Activated CD8-positive, alpha-beta T cell treated with anti-CD3 and anti-CD28 coated beads, Interleukin-2, amount 10 ng/mL, durations not matched to agents 7 days and 5 days (primary cell): Measurements from ENCODE around the gene NTSR1. TPM values are rescaled to one million over a fixed set of nuclear protein-coding genes. Genes with fewer than 3 reads are reported as not detected.

ENCODE experiments used
- ATAC-seq: fragments of 150-1000 bp; cut with Tn5 transposase; one replicate; pipeline ENCODE4 v1.10.0; 2021; ENCODE audit warnings: moderate library complexity
- CTCF ChIA-PET: fragments of 350-600 bp; sonication (Branson Sonifier 250); formaldehyde crosslinking; loops from one replicate; lab custom pipeline; 2021; ENCODE audit warnings: antibody characterized with exemption; lab: Charles Lee
- POLR2A ChIA-PET: fragments of 350-600 bp; sonication (Branson Sonifier 250); formaldehyde crosslinking; loops from one replicate; lab custom pipeline; 2021; ENCODE audit warnings: antibody characterized with exemption; lab: Charles Lee
- DNase-seq: peaks from one replicate; pipeline ENCODE4 v3.0.0-alpha.2; 2020
- H3K27ac Mint-ChIP-seq: one replicate; pipeline ENCODE4 v1.8.0; 2021; ENCODE audit warnings: mild to moderate bottlenecking, mixed read lengths
- H3K27me3 Mint-ChIP-seq: one replicate; pipeline ENCODE4 v1.8.0; 2021; ENCODE audit warnings: low read depth, mixed read lengths
- H3K36me3 Mint-ChIP-seq: one replicate; pipeline ENCODE4 v1.8.0; 2021; ENCODE audit warnings: low read depth, mixed read lengths
- H3K4me1 Mint-ChIP-seq: one replicate; pipeline ENCODE4 v1.8.0; 2021; ENCODE audit warnings: low read depth, mixed read lengths
- H3K4me3 Mint-ChIP-seq: one replicate; pipeline ENCODE4 v1.8.0; 2021; ENCODE audit warnings: mild to moderate bottlenecking, mixed read lengths
- H3K9me3 Mint-ChIP-seq: one replicate; pipeline ENCODE4 v1.8.0; 2022; ENCODE audit warnings: mixed read lengths; ENCODE audit not compliant: insufficient read depth
- total RNA-seq, 2 experiments: library from RNA; stranded (reverse); gene quantifications; one replicate each; pipeline ENCODE4 v1.2.3, GENCODE V29; 2021

Gene NTSR1
- total RNA-seq, 2 experiments from 2014 or later, result 0.13 to 0.21 TPM

- Mint-ChIP-seq H3K4me3 (no peak overlapping the region), H3K36me3 (no peaks in the 10 kb centered on the region), H3K9me3 (no peaks in the 10 kb centered on the region), H3K27ac (no peak overlapping the region), H3K27me3 (peaks cover 29% of the 10 kb centered on the region), H3K4me1 (peaks cover 19% of the 10 kb centered on the region)
- ChIA-PET CTCF (no interaction called here), POLR2A (no interaction called here)
- ATAC-seq (no peak), DNase-seq (no peak)
Observed at GRCh38 chr20:62714006-62714405, 5.4 kb downstream of the NTSR1 start.

GRCh38 chr20:62714799-62715198, 6.2 kb downstream of the NTSR1 start:
- no peaks in the 10 kb centered on the region for H3K9me3 Mint-ChIP-seq
- DNase-seq (no peak), ATAC-seq (no peak)
- no peak overlapping the region for H3K4me3 Mint-ChIP-seq
- ChIA-PET POLR2A (no interaction called here), CTCF (interaction anchor here (2.0 kb wide), 1 partner anchor 93 kb away, joined by 6 read pairs; no protein-coding TSS in a partner anchor)
- peaks cover 26% of the 10 kb centered on the region for H3K27me3 Mint-ChIP-seq
- peaks cover 19% of the 10 kb centered on the region for H3K4me1 Mint-ChIP-seq
- H3K36me3 Mint-ChIP-seq, result no peaks in the 10 kb centered on the region
- peak overlapping the region; percentile 26 for H3K27ac Mint-ChIP-seq

GRCh38 chr20:62715201-62715600, 6.6 kb downstream of the NTSR1 start:
- Mint-ChIP-seq H3K36me3 (no peaks in the 10 kb centered on the region), H3K4me1 (peaks cover 19% of the 10 kb centered on the region), H3K9me3 (peaks cover under 1% of the 10 kb centered on the region), H3K27me3 (peaks cover 24% of the 10 kb centered on the region), H3K27ac (peak overlapping the region; percentile 26), H3K4me3 (no peak overlapping the region)
- ChIA-PET CTCF (interaction anchor here (1.5 to 2.0 kb wide), 2 partner anchors 79 to 93 kb away, joined by 4 to 6 read pairs; no protein-coding TSS in a partner anchor), POLR2A (no interaction called here)
- ATAC-seq (no peak), DNase-seq (no peak)

- peak overlapping the region; percentile 36 for H3K4me3 Mint-ChIP-seq
Observed at GRCh38 chr20:62716198-62716940, 7.7 kb downstream of the NTSR1 start.

GRCh38 chr20:62716941-62717310, 8.3 kb downstream of the NTSR1 start:
- DNase-seq (no peak), ATAC-seq (no peak)
- peaks cover 27% of the 10 kb centered on the region for H3K27me3 Mint-ChIP-seq
- CTCF ChIA-PET, result interaction anchor here (1.4 to 2.0 kb wide), 3 partner anchors 75 to 91 kb away, joined by 3 to 6 read pairs (median 4); no protein-coding TSS in a partner anchor
- peaks cover 14% of the 10 kb centered on the region for H3K9me3 Mint-ChIP-seq
- POLR2A ChIA-PET, result interaction anchor here (0.9 kb wide), 1 partner anchor 14 kb away, joined by 3 read pairs; no protein-coding TSS in a partner anchor
- H3K27ac Mint-ChIP-seq, result peak overlapping the region; percentile 69
- H3K4me1 Mint-ChIP-seq, result peaks cover 25% of the 10 kb centered on the region
- peaks cover 5% of the 10 kb centered on the region for H3K36me3 Mint-ChIP-seq
- H3K4me3 Mint-ChIP-seq, result no peak overlapping the region

More at GRCh38 chr20:62716198-62716940, 7.7 kb downstream of the NTSR1 start:
- ChIA-PET CTCF (interaction anchor here (1.4 to 2.0 kb wide), 3 partner anchors 76 to 92 kb away, joined by 3 to 6 read pairs (median 4); no protein-coding TSS in a partner anchor), POLR2A (interaction anchor here (0.9 kb wide), 1 partner anchor 15 kb away, joined by 3 read pairs; no protein-coding TSS in a partner anchor)
- Mint-ChIP-seq H3K36me3 (peaks cover under 1% of the 10 kb centered on the region), H3K27ac (peak overlapping the region; percentile 69), H3K9me3 (peaks cover 8% of the 10 kb centered on the region), H3K4me1 (peaks cover 20% of the 10 kb centered on the region), H3K27me3 (peaks cover 23% of the 10 kb centered on the region)
- DNase-seq (peak; percentile 57), ATAC-seq (peak; percentile 86)

GRCh38 chr20:62717933-62718332, 9.3 kb downstream of the NTSR1 start:
- DNase-seq (no peak), ATAC-seq (no peak)
- ChIA-PET POLR2A (interaction anchor here (1.3 kb wide), 1 partner anchor 53 kb away, joined by 3 read pairs; no protein-coding TSS in a partner anchor), CTCF (no interaction called here)
- Mint-ChIP-seq H3K27ac (no peak overlapping the region), H3K4me1 (peaks cover 27% of the 10 kb centered on the region), H3K4me3 (no peak overlapping the region), H3K27me3 (peaks cover 31% of the 10 kb centered on the region), H3K36me3 (peaks cover 10% of the 10 kb centered on the region), H3K9me3 (peaks cover 14% of the 10 kb centered on the region)

- peaks cover 27% of the 10 kb centered on the region for H3K4me1 Mint-ChIP-seq
- peaks cover 10% of the 10 kb centered on the region for H3K36me3 Mint-ChIP-seq
- POLR2A ChIA-PET, result interaction anchor here (1.3 kb wide), 1 partner anchor 53 kb away, joined by 3 read pairs; no protein-coding TSS in a partner anchor
- H3K27me3 Mint-ChIP-seq, result peaks cover 29% of the 10 kb centered on the region
- DNase-seq (no peak), ATAC-seq (no peak)
- CTCF ChIA-PET, result interaction anchor here (0.7 kb wide), 1 partner anchor 219 kb away, joined by 3 read pairs; no protein-coding TSS in a partner anchor
- no peak overlapping the region for H3K4me3 Mint-ChIP-seq
- H3K9me3 Mint-ChIP-seq, result peaks cover 14% of the 10 kb centered on the region
- H3K27ac Mint-ChIP-seq, result no peak overlapping the region
Observed at GRCh38 chr20:62718546-62718945, 9.9 kb downstream of the NTSR1 start.

- no peak overlapping the region for H3K27ac Mint-ChIP-seq
- no peak for ATAC-seq
- peaks cover 10% of the 10 kb centered on the region for H3K36me3 Mint-ChIP-seq
- no peak overlapping the region for H3K4me3 Mint-ChIP-seq
- DNase-seq, result no peak
- H3K4me1 Mint-ChIP-seq, result peaks cover 27% of the 10 kb centered on the region
- H3K9me3 Mint-ChIP-seq, result peaks cover 14% of the 10 kb centered on the region
- ChIA-PET CTCF (no interaction called here), POLR2A (interaction anchor here (1.3 kb wide), 1 partner anchor 54 kb away, joined by 3 read pairs; no protein-coding TSS in a partner anchor)
- peaks cover 26% of the 10 kb centered on the region for H3K27me3 Mint-ChIP-seq
Observed at GRCh38 chr20:62719250-62719935, 10.8 kb downstream of the NTSR1 start.

GRCh38 chr20:62721511-62722370, 13.1 kb downstream of the NTSR1 start:
- H3K4me1 Mint-ChIP-seq, result peaks cover 14% of the 10 kb centered on the region
- H3K4me3 Mint-ChIP-seq, result no peak overlapping the region
- ATAC-seq, result no peak
- DNase-seq, result no peak
- no peak overlapping the region for H3K27ac Mint-ChIP-seq
- H3K27me3 Mint-ChIP-seq, result peaks cover 21% of the 10 kb centered on the region
- H3K9me3 Mint-ChIP-seq, result peaks cover 14% of the 10 kb centered on the region
- POLR2A ChIA-PET, result no interaction called here
- H3K36me3 Mint-ChIP-seq, result peaks cover 10% of the 10 kb centered on the region
- CTCF ChIA-PET, result interaction anchor here (1.4 kb wide), 1 partner anchor 36 kb away, joined by 3 read pairs; no protein-coding TSS in a partner anchor

GRCh38 chr20:62722627-62723026, 14.0 kb downstream of the NTSR1 start:
- ATAC-seq (no peak), DNase-seq (no peak)
- peaks cover 10% of the 10 kb centered on the region for H3K36me3 Mint-ChIP-seq
- peaks cover 14% of the 10 kb centered on the region for H3K9me3 Mint-ChIP-seq
- H3K4me1 Mint-ChIP-seq, result peaks cover 15% of the 10 kb centered on the region
- peaks cover 21% of the 10 kb centered on the region for H3K27me3 Mint-ChIP-seq
- H3K27ac Mint-ChIP-seq, result no peak overlapping the region
- ChIA-PET CTCF (interaction anchor here (1.4 kb wide), 1 partner anchor 37 kb away, joined by 3 read pairs; no protein-coding TSS in a partner anchor), POLR2A (no interaction called here)
- no peak overlapping the region for H3K4me3 Mint-ChIP-seq

- CTCF ChIA-PET, result no interaction called here
- DNase-seq (no peak), ATAC-seq (no peak)
- Mint-ChIP-seq H3K4me1 (peaks cover 21% of the 10 kb centered on the region), H3K27ac (no peak overlapping the region), H3K4me3 (no peak overlapping the region), H3K9me3 (peaks cover 14% of the 10 kb centered on the region), H3K36me3 (peaks cover 10% of the 10 kb centered on the region), H3K27me3 (peaks cover 19% of the 10 kb centered on the region)
- POLR2A ChIA-PET, result no interaction called here
Observed at GRCh38 chr20:62723351-62723750, 14.7 kb downstream of the NTSR1 start.
